ENCODE data around the gene C1orf216. TPM values are rescaled to one million over a fixed set of nuclear protein-coding genes. Genes with fewer than 3 reads are reported as not detected.
"Not testable (repeated sequence)": the region's sequence is repeated elsewhere in the genome, so short reads cannot be mapped to it uniquely, and the experiment has no call there.

Gene C1orf216
- total RNA-seq, 1 experiment from 2014 or later = 10.1 TPM

- Mint-ChIP-seq H3K27me3 (ENCODE audit: low read depth) (peaks cover 19% of the 10 kb centered on the region), H3K36me3 (peaks cover 3% of the 10 kb centered on the region; the same call in 1 of the 2 replicates), H3K4me1 (peaks cover 24% of the 10 kb centered on the region), H3K27ac (peak overlapping the region; percentile 39; the same call in 1 of the 2 replicates), H3K4me3 (no peak overlapping the region), H3K9me3 (no peaks in the 10 kb centered on the region)
- ATAC-seq = no peak
- TF ChIP-seq E2F4 (CRISPR knock-in tag; IDR thresholded peaks at IDR 0.05; ENCODE audit: borderline replicate concordance, low read depth) = no peak
- TF ChIP-seq JUN (CRISPR knock-in tag; IDR thresholded peaks at IDR 0.05) = 0 out of 2 replicates have a peak, but pooled peaks have one; percentile 33
- 0 out of 2 replicates have a peak, but pooled peaks have one; percentile 18 for TF ChIP-seq MAX (CRISPR knock-in tag; IDR thresholded peaks at IDR 0.05)
- TF ChIP-seq SMAD4 (CRISPR knock-in tag; IDR thresholded peaks at IDR 0.05) = peak; percentile 22; the same call in 1 of the 2 replicates
- no peak for TF ChIP-seq NR3C1 (CRISPR knock-in tag; conservative IDR thresholded peaks at IDR 0.05; ENCODE audit: low read depth)
- no peak for DNase-seq (ENCODE audit: low spot score)
- POLR2A ChIA-PET = interaction anchor here (0.6 to 1.0 kb wide), 3 partner anchors 13 to 73 kb away, joined by 3 to 4 read pairs (median 3); no protein-coding TSS in a partner anchor
- CTCF ChIA-PET = interaction anchor here (0.6 to 5.5 kb wide), 41 partner anchors 8 to 264 kb away, joined by 3 to 104 read pairs (median 6); partner anchors contain the start of genes AGO1, CLSPN, KIAA0319L and PSMB2
Measured at GRCh38 chr1:35714921-35715567, 3.6 kb downstream of the C1orf216 start.

- CTCF ChIA-PET = interaction anchor here (1.5 kb wide), 1 partner anchor 143 kb away, joined by 4 read pairs; no protein-coding TSS in a partner anchor
- not testable (repeated sequence) for ATAC-seq; H3K9me3 Mint-ChIP-seq; H3K27ac Mint-ChIP-seq; H3K36me3 Mint-ChIP-seq; H3K4me3 Mint-ChIP-seq; DNase-seq (ENCODE audit: low spot score)
- POLR2A ChIA-PET = interaction anchor here (0.7 kb wide), 1 partner anchor 138 kb away, joined by 3 read pairs; no protein-coding TSS in a partner anchor
- Mint-ChIP-seq H3K27me3 (ENCODE audit: low read depth) (peaks cover 45% of the 10 kb centered on the region), H3K4me1 (peaks cover 29% of the 10 kb centered on the region)
Measured at GRCh38 chr1:35711098-35711497, 7.6 kb downstream of the C1orf216 start.

GRCh38 chr1:35708952-35709351 is 9.7 kb downstream of the C1orf216 start:
- ChIA-PET POLR2A (no interaction called here), CTCF (interaction anchor here (0.8 kb wide), 1 partner anchor 17 kb away, joined by 3 read pairs; no protein-coding TSS in a partner anchor)
- peaks cover 48% of the 10 kb centered on the region for H3K27me3 Mint-ChIP-seq (ENCODE audit: low read depth)
- DNase-seq (ENCODE audit: low spot score) = no peak
- H3K4me1 Mint-ChIP-seq = peaks cover 30% of the 10 kb centered on the region
- ATAC-seq = no peak
- H3K4me3 Mint-ChIP-seq = peak overlapping the region; percentile 75
- H3K27ac Mint-ChIP-seq = no peak overlapping the region
- no peaks in the 10 kb centered on the region for H3K9me3 Mint-ChIP-seq
- no peaks in the 10 kb centered on the region for H3K36me3 Mint-ChIP-seq
- TF ChIP-seq ZNF121 (CRISPR knock-in tag; IDR thresholded peaks at IDR 0.05) = no peak
- TF ChIP-seq E2F5 (CRISPR knock-in tag; IDR thresholded peaks at IDR 0.05) = no peak
- TF ChIP-seq PREB (CRISPR knock-in tag; IDR thresholded peaks at IDR 0.05; ENCODE audit: borderline replicate concordance) = no peak
- TF ChIP-seq ZSCAN18 (CRISPR knock-in tag; IDR thresholded peaks at IDR 0.05) = no peak
- no peak for TF ChIP-seq SMAD3 (CRISPR knock-in tag; IDR thresholded peaks at IDR 0.05; ENCODE audit: borderline replicate concordance)
- no peak for TF ChIP-seq AFF4 (CRISPR knock-in tag; IDR thresholded peaks at IDR 0.05; ENCODE audit: borderline replicate concordance)
- TF ChIP-seq GABPB1 (CRISPR knock-in tag; IDR thresholded peaks at IDR 0.05) = no peak
- no peak for TF ChIP-seq ZNF512 (CRISPR knock-in tag; IDR thresholded peaks at IDR 0.05; ENCODE audit: borderline replicate concordance)
- no peak for TF ChIP-seq MLX (CRISPR knock-in tag; IDR thresholded peaks at IDR 0.05)
- no peak for TF ChIP-seq CBFB (CRISPR knock-in tag; IDR thresholded peaks at IDR 0.05; ENCODE audit: low read depth)
- no peak for TF ChIP-seq NFE2L1 (CRISPR knock-in tag; IDR thresholded peaks at IDR 0.05)
- no peak for TF ChIP-seq E2F1 (CRISPR knock-in tag; IDR thresholded peaks at IDR 0.05)

All from WTC11 (cell line).